ENCODE results near the gene SNRPA. TPM values are rescaled to one million over a fixed set of nuclear protein-coding genes. Genes with fewer than 3 reads are reported as not detected.
"Not testable (repeated sequence)": the region's sequence is repeated elsewhere in the genome, so short reads cannot be mapped to it uniquely, and the experiment has no call there.

SNRPA gene
- total RNA-seq, 2 donors from 2014 or later = 43.4 to 68.0 TPM

GRCh38 chr19:40718774-40719391, 32.1 kb upstream of the SNRPA start:
- DNase-seq (peak; percentile 92 to 95), ATAC-seq (peak; percentile 57)
- intact Hi-C loops (cut with DNase I, micrococcal nuclease) = no loop called here

GRCh38 chr19:40719414-40719894, 31.5 kb upstream of the SNRPA start:
- intact Hi-C loops (cut with DNase I, micrococcal nuclease) = no loop called here
- DNase-seq = peak in 1 of 2 donors; percentile 35
- ATAC-seq = no peak

- intact Hi-C loops (cut with DNase I, micrococcal nuclease) = no loop called here
- no peak for ATAC-seq
Observed at GRCh38 chr19:40721140-40721486, 29.9 kb upstream of the SNRPA start.

GRCh38 chr19:40721936-40722661, 28.9 kb upstream of the SNRPA start:
- no peak for ATAC-seq
- DNase-seq = no peak
- intact Hi-C loops (cut with DNase I, micrococcal nuclease) = no loop called here

More at GRCh38 chr19:40721140-40721486, 29.9 kb upstream of the SNRPA start:
- no peak for DNase-seq

GRCh38 chr19:40723661-40724254, 27.2 kb upstream of the SNRPA start:
- intact Hi-C loops (cut with DNase I, micrococcal nuclease) = no loop called here
- no peak for DNase-seq
- no peak for ATAC-seq

- intact Hi-C loops (cut with DNase I, micrococcal nuclease) = no loop called here
- DNase-seq (no peak), ATAC-seq (no peak)
Observed at GRCh38 chr19:40724315-40724714, 26.7 kb upstream of the SNRPA start.

- no peak for DNase-seq
- intact Hi-C loops (cut with DNase I, micrococcal nuclease) = no loop called here
- no peak for ATAC-seq
Observed at GRCh38 chr19:40724855-40725254, 26.1 kb upstream of the SNRPA start.

- DNase-seq = no peak
- ATAC-seq = no peak
- intact Hi-C loops (cut with DNase I, micrococcal nuclease) = no loop called here
Observed at GRCh38 chr19:40726279-40726678, 24.7 kb upstream of the SNRPA start.

- peak; percentile 66 for ATAC-seq
- intact Hi-C loops (cut with DNase I, micrococcal nuclease); DNase-seq: not testable (repeated sequence)
Observed at GRCh38 chr19:40730065-40730464, 20.9 kb upstream of the SNRPA start.

GRCh38 chr19:40732304-40732703, 18.7 kb upstream of the SNRPA start:
- ATAC-seq; DNase-seq; intact Hi-C loops (cut with DNase I, micrococcal nuclease): not testable (repeated sequence)

GRCh38 chr19:40733149-40733548, 17.9 kb upstream of the SNRPA start:
- DNase-seq = no peak
- intact Hi-C loops (cut with DNase I, micrococcal nuclease) = no loop called here

GRCh38 chr19:40735013-40735771, 15.8 kb upstream of the SNRPA start:
- DNase-seq (no peak), ATAC-seq (peak; percentile 54)
- intact Hi-C loops (cut with DNase I, micrococcal nuclease) = no loop called here

More at GRCh38 chr19:40733149-40733548, 17.9 kb upstream of the SNRPA start:
- ATAC-seq = no peak

GRCh38 chr19:40736661-40737060, 14.3 kb upstream of the SNRPA start:
- ATAC-seq (no peak), DNase-seq (no peak)
- intact Hi-C loops (cut with DNase I, micrococcal nuclease) = no loop called here

- ATAC-seq = no peak
- no peak for DNase-seq
- intact Hi-C loops (cut with DNase I, micrococcal nuclease) = no loop called here
Observed at GRCh38 chr19:40737102-40737644, 13.8 kb upstream of the SNRPA start.

GRCh38 chr19:40739030-40739839, 11.8 kb upstream of the SNRPA start:
- intact Hi-C loops (cut with DNase I, micrococcal nuclease) = no loop called here
- no peak for ATAC-seq
- DNase-seq = no peak

- DNase-seq (no peak), ATAC-seq (no peak)
- intact Hi-C loops (cut with DNase I, micrococcal nuclease) = no loop called here
Observed at GRCh38 chr19:40739871-40740703, 10.9 kb upstream of the SNRPA start.

- intact Hi-C loops (cut with DNase I, micrococcal nuclease) = no loop called here
- ATAC-seq = no peak
- no peak for DNase-seq
Observed at GRCh38 chr19:40740747-40741146, 10.3 kb upstream of the SNRPA start.

All from left colon (tissue), 2 donors.